ENCODE measurements around the gene PRKG2.

DNA sequence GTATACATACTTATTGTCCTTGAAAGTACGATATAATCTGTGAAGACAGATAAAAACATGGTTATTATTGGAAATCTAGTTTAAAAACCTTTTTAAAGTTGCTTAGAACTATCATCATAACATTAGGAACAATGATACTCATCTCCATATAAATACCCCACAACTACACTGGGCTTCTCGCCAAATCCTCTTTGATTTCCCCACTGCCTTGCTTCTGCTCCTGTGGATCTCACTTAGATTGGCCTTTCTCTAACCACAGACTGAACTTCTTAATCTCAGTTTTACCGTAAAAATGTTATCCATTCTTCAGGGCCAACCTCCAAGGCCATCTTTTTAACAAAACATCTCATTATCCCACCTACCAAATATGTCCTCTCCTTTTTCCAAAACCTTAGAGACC, 77.6 kb downstream of the PRKG2 start:
- TF ChIP-seq, protein P1, sequence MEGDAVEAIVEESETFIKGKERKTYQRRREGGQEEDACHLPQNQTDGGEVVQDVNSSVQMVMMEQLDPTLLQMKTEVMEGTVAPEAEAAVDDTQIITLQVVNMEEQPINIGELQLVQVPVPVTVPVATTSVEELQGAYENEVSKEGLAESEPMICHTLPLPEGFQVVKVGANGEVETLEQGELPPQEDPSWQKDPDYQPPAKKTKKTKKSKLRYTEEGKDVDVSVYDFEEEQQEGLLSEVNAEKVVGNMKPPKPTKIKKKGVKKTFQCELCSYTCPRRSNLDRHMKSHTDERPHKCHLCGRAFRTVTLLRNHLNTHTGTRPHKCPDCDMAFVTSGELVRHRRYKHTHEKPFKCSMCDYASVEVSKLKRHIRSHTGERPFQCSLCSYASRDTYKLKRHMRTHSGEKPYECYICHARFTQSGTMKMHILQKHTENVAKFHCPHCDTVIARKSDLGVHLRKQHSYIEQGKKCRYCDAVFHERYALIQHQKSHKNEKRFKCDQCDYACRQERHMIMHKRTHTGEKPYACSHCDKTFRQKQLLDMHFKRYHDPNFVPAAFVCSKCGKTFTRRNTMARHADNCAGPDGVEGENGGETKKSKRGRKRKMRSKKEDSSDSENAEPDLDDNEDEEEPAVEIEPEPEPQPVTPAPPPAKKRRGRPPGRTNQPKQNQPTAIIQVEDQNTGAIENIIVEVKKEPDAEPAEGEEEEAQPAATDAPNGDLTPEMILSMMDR (IDR thresholded peaks at IDR 0.05; ENCODE audit: poor library complexity), result no peak
- no peak for TF ChIP-seq EZH2phosphoT487 (IDR thresholded peaks at IDR 0.05; ENCODE audit: low read depth, severe bottlenecking, unreplicated experiment)
